ENCODE data around the gene PATE4. TPM values are rescaled to one million over a fixed set of nuclear protein-coding genes. Genes with fewer than 3 reads are reported as not detected.

Gene PATE4
- polyA plus RNA-seq, 1 of the 3 experiments (the other 2 are of a cell fraction), result not detected

DNA sequence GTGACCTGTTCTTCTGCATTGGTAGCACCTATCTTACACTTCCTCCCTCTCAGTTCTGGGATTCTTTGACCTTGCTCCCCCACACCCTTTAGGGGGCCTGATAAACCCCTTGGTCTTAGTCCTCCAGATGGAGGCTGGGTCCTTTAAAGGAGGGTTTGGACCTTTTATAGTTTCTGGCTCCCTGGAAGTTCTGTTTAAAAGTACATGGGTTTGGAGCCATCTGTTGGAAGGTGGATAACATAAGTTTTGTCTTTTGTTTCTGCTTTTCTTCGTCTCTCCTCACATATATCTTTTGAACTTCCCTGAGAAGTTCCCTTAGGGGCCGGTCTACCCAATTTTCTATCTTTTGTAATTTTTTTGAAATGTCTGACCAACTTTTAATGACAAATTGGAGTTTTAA, 36.4 kb downstream of the PATE4 start:
- H3K9ac ChIP-seq, result no peak overlapping the region
- no peaks in the 10 kb centered on the region for H3K27me3 ChIP-seq (ENCODE audit: insufficient read depth)
- TF ChIP-seq, protein P1, sequence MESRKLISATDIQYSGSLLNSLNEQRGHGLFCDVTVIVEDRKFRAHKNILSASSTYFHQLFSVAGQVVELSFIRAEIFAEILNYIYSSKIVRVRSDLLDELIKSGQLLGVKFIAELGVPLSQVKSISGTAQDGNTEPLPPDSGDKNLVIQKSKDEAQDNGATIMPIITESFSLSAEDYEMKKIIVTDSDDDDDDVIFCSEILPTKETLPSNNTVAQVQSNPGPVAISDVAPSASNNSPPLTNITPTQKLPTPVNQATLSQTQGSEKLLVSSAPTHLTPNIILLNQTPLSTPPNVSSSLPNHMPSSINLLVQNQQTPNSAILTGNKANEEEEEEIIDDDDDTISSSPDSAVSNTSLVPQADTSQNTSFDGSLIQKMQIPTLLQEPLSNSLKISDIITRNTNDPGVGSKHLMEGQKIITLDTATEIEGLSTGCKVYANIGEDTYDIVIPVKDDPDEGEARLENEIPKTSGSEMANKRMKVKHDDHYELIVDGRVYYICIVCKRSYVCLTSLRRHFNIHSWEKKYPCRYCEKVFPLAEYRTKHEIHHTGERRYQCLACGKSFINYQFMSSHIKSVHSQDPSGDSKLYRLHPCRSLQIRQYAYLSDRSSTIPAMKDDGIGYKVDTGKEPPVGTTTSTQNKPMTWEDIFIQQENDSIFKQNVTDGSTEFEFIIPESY (IDR thresholded peaks at IDR 0.05; ENCODE audit: borderline replicate concordance, low read depth), result no peak
- TF ChIP-seq, protein P2, sequence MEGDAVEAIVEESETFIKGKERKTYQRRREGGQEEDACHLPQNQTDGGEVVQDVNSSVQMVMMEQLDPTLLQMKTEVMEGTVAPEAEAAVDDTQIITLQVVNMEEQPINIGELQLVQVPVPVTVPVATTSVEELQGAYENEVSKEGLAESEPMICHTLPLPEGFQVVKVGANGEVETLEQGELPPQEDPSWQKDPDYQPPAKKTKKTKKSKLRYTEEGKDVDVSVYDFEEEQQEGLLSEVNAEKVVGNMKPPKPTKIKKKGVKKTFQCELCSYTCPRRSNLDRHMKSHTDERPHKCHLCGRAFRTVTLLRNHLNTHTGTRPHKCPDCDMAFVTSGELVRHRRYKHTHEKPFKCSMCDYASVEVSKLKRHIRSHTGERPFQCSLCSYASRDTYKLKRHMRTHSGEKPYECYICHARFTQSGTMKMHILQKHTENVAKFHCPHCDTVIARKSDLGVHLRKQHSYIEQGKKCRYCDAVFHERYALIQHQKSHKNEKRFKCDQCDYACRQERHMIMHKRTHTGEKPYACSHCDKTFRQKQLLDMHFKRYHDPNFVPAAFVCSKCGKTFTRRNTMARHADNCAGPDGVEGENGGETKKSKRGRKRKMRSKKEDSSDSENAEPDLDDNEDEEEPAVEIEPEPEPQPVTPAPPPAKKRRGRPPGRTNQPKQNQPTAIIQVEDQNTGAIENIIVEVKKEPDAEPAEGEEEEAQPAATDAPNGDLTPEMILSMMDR (IDR thresholded peaks at IDR 0.05), result peak; percentile 33; the same call in 1 of the 2 replicates
- no peaks in the 10 kb centered on the region for H3K79me2 ChIP-seq (ENCODE audit: insufficient read depth)
- no peak overlapping the region for H3K4me3 ChIP-seq (ENCODE audit: low read depth in 2 of 2, low read length in 1 of 2)
- H3K4me1 ChIP-seq (ENCODE audit: control insufficient read depth in 1 of 2, insufficient read depth in 2 of 2, low read depth in 1 of 2, low read length in 1 of 2), result no peaks in the 10 kb centered on the region
- POLR2A ChIA-PET, result no interaction called here
- H3K27ac ChIP-seq (ENCODE audit: low read depth in 2 of 2, low read length in 1 of 2), result no peak overlapping the region
- H3K9me3 ChIP-seq, result no peaks in the 10 kb centered on the region
- WGBS (ENCODE audit: low lambda C conversion rate), result 75% methylated on average over 2 of the region's 2 CpGs
- H4K20me1 ChIP-seq (ENCODE audit: insufficient read depth), result no peaks in the 10 kb centered on the region
- H3K9me2 ChIP-seq, result no peaks in the 10 kb centered on the region
- H3K4me2 ChIP-seq, result no peak overlapping the region
- H2AFZ ChIP-seq (ENCODE audit: low read depth), result no peak overlapping the region
- no peak for DNase-seq
- no peaks in the 10 kb centered on the region for H3K36me3 ChIP-seq (replicated peaks in 1 of 2; ENCODE audit: control insufficient read depth in 1 of 2, insufficient read depth in 2 of 2, low read length in 1 of 2)
- CTCF ChIA-PET, result no interaction called here
- H3F3A ChIP-seq (replicated peaks; ENCODE audit: insufficient read depth), result no peaks in the 10 kb centered on the region

DNA sequence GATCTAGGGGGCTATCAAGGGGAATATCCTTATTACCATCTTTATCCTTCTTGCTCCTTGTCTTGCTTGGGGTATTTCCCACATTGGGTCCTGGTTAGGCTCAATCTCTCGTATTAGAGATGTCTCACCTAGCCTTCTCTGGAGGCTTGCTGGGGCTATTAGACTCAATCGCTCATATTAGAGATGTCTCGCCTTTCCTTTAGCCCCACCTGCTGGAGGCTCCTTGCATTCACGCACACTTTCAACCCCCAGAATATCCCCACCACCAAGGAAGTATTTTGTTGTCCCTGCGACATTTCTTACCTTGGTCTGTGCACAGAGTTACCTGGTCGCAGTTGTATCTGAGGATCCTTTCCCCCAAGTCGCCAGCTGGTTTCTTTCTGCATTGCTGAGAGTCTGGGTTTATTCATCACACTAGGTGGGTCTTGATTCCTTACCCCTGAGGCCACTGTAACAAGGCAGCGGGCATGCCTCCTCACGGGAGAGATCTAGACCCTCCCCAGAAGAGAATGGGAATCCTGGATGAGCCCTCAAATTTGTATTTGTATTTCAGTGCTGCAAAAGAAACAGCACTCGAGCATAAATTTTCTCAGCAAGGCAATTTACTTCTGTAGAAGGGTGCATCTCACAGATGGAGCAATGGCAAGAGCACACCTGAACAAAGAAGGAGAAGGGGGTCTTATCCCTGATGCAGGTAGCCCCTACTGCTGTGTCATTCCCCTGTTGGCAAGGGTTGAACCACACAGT, 38.4 kb downstream of the PATE4 start:
- H3F3A ChIP-seq (replicated peaks; ENCODE audit: insufficient read depth), result no peaks in the 10 kb centered on the region
- no peak overlapping the region for H3K4me3 ChIP-seq (ENCODE audit: low read depth in 2 of 2, low read length in 1 of 2)
- no peaks in the 10 kb centered on the region for H3K79me2 ChIP-seq (ENCODE audit: insufficient read depth)
- H3K27ac ChIP-seq (ENCODE audit: low read depth in 2 of 2, low read length in 1 of 2), result no peak overlapping the region
- 42% methylated on average over 10 of the region's 10 CpGs for WGBS (ENCODE audit: low lambda C conversion rate)
- H3K4me1 ChIP-seq (ENCODE audit: control insufficient read depth in 1 of 2, insufficient read depth in 2 of 2, low read depth in 1 of 2, low read length in 1 of 2), result no peaks in the 10 kb centered on the region
- TF ChIP-seq SMC3 (IDR thresholded peaks at IDR 0.05; ENCODE audit: low read depth, low read length), result peak; percentile 32
- no peak for TF ChIP-seq RFX5 (IDR thresholded peaks at IDR 0.05; ENCODE audit: low read length)
- TF ChIP-seq, protein P2 (IDR thresholded peaks at IDR 0.05), result peak; percentile 69
- no peak for TF ChIP-seq YY1 (IDR thresholded peaks at IDR 0.05; ENCODE audit: low read depth)
- peak; percentile 68 for TF ChIP-seq RAD21 (IDR thresholded peaks at IDR 0.05; ENCODE audit: low read length)
- no peak for TF ChIP-seq JUND (IDR thresholded peaks at IDR 0.05)
- TF ChIP-seq, protein P3, sequence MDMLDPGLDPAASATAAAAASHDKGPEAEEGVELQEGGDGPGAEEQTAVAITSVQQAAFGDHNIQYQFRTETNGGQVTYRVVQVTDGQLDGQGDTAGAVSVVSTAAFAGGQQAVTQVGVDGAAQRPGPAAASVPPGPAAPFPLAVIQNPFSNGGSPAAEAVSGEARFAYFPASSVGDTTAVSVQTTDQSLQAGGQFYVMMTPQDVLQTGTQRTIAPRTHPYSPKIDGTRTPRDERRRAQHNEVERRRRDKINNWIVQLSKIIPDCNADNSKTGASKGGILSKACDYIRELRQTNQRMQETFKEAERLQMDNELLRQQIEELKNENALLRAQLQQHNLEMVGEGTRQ (IDR thresholded peaks at IDR 0.05; ENCODE audit: borderline replicate concordance, low read depth, low read length), result no peak
- peak; percentile 65 for DNase-seq
- H3K36me3 ChIP-seq (replicated peaks in 1 of 2; ENCODE audit: control insufficient read depth in 1 of 2, insufficient read depth in 2 of 2, low read length in 1 of 2), result no peaks in the 10 kb centered on the region
- H3K9ac ChIP-seq, result no peak overlapping the region
- no peak overlapping the region for H2AFZ ChIP-seq (ENCODE audit: low read depth)
- H3K27me3 ChIP-seq (ENCODE audit: insufficient read depth), result no peaks in the 10 kb centered on the region
- H3K9me3 ChIP-seq, result no peaks in the 10 kb centered on the region
- no peaks in the 10 kb centered on the region for H3K9me2 ChIP-seq
- POLR2A ChIA-PET, result no interaction called here
- H4K20me1 ChIP-seq (ENCODE audit: insufficient read depth), result no peaks in the 10 kb centered on the region
- CTCF ChIA-PET, result interaction anchor here (0.9 to 1.0 kb wide), 2 partner anchors 10 to 443 kb away, joined by 3 read pairs; no protein-coding TSS in a partner anchor
- no peak overlapping the region for H3K4me2 ChIP-seq
